COLO668 (cell line): Measurements from ENCODE around the gene KIAA0930.

Experiments
- DNase-seq: peaks from one replicate; lab custom pipeline; 2025; ENCODE audit not compliant: unreplicated experiment; lab: John Stamatoyannopoulos, UW

Gene KIAA0930

DNA sequence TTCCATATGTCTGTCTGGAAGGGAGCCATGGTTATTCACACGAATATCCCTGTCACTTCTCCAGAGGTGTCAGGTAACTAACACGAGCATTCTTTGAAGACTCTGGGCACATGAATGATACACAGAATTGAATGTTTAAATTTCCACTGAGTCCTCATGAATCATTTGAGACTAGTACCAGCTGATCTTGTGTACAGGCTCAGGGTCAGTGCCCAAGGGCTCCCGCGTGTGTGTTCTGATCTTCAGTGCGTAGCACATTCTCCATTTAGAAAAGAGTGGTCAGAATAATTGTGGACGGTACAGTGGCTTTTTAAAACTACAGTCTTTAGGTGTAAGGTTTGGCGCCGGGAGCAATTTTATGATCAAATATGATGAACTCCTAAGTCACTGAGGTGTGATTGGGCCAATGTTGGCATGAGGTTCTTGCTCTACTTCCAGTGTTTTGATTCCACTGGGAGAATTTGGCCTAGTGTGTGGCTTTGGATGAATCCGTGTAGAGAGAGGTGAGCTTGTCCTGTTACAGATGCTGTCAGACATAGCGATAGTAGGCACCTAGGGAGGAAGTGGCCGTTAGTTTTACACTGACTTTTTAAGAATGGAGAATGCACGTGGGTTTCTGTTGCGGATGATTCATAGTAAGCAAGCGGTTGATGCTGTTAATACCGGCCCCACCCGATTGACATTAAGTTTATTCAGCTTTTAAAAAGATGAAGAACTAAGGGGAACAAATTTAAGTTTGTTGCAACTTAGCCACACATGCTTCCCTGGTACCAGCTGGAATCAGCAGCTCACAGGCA lies 54.8 kb downstream of the KIAA0930 start:
- DNase-seq, result no peak

DNA sequence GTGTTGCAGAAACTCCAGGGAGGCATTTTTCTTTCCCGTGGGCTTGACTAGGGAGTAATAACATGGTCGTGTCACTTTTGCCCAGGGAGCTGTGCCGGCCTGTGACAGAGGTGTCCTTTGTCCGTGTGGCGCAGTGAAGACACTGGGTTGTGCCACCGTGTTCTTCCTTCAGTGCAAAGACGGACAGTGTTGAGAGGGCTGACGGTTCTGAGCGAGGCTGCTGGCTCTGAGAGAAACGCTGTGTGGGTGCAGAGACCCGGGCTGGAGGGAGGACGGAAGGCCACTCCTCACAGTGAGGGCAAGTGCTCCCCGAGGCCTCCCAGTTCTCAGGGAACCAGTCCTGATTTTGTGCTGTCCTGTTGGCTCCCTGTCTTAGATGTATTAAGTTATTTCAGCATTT lies 56.7 kb downstream of the KIAA0930 start:
- DNase-seq, result no peak

- no peak for DNase-seq
Observed at GRCh38 chr22:45181766-45182165, 58.9 kb downstream of the KIAA0930 start.

DNA sequence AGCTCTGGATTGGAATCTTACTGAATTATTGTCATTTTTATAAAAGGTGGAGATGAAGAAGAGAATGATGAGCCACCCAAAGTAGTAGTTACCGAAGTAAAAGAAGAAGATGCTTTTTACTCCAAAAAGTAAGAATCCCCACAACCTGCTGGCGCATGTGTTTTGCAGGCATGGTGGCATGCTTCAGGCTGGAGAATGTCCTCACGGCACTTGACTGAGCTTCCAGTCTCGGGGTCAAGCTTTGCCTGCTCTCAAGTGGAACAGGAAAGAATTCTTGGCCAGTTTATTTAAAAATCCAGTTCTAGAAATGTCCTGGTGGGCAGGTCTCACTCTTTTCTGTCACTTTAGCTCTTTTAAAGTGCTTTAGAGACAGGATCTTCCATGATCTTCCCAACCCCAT lies 59.5 kb downstream of the KIAA0930 start:
- no peak for DNase-seq

DNA sequence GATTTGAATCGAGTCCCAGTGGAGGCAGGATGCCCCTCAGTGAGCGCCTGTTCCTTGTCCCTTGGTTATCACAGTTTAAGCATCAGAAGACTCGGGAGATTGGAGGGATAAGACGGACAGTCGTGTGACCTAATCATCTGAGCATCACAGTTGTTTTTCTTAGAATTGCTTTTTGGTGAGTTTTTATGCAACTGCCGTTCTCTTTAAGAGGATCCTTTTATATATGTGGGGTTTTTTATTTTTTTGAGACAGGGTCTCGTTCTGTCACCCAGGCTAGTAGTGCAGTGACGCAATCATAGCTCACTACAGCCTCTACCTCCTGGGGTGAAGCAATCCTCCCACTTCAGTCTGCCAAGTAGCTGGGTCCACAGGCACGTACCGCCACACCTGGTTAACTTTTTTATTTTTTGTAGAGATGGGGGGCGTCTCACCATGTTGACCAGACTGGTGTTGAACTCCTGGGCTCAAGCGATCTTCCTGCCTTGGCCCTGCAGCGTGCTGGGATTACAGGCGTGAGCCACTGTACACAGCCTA lies 60.5 kb downstream of the KIAA0930 start:
- no peak for DNase-seq

GRCh38 chr22:45179276-45180049 lies 61.2 kb downstream of the KIAA0930 start:
- DNase-seq, result no peak

DNA sequence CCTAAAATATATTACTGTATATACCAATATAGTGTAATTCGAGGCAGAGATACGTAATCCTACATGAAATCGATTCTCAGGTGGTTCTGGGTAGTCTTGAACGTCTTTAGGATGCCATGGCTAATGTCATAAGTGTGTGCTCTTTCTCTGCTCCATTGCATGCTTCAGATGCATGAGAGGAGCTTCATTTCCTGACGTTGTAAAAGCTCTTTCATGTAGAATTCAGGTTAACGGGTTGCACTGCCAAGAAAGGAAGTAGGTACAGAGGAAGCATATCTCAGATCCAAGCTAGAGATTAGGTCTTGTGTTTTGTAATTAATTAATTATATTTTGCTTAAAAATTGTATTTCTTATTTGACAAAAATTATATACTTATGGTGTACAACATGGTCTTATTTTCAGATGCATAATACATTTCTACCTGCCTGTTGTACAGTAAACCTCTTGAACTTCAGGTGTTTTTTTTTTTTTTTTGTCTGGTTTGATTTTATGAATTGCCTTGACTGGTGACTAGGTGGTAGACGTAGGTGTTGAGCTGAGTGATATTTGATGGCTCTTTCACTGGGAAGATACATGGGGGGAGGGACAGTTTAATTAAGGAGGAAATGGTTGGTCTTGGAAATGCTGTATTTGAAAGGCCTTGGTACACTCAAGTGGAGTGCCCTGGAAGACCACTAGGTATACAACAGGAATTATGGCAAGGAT lies 67.7 kb downstream of the KIAA0930 start:
- no peak for DNase-seq

GRCh38 chr22:45171830-45172229 lies 68.9 kb downstream of the KIAA0930 start:
- DNase-seq, result no peak

DNA sequence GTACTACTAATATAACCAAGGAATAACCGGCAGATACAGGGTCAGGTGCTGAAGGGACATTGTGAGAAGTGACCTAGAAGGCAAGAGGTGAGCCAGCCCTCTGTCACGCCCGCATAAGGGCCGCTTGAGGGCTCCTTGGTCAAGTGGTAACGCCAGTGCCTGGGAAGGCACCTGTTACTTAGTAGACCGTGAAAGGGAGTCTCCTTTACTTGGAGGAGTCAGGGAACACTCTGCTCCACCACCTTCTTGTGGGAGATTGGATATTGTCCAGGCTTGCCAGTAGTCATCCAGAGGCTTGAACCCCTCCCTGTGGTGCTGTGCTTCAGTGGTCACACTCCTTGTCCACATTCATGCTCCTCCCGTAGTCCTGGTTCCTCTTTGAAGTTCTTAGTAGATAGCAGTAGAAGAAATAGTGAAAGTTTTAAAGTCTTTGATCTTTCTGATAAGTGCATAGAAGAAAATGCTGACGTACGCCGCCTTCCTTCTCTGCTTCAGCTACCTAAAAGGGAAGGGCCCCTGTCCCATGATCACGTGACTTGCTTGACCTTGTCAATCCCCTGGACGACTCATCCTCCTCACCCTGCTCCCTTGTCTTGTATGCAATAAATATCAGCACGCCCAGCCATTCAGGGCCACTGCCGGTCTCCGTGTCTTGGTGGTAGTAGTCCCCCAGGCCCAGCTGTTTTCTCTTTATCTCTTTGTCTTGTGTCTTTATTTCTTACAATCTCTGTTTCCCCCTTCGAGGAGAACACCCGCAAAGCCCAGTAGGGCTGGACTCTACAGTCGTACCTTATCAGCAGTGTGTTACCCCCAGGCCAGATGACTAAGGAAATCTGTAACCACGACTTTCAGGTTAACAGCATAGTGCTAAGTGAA lies 70.9 kb downstream of the KIAA0930 start:
- no peak for DNase-seq

DNA sequence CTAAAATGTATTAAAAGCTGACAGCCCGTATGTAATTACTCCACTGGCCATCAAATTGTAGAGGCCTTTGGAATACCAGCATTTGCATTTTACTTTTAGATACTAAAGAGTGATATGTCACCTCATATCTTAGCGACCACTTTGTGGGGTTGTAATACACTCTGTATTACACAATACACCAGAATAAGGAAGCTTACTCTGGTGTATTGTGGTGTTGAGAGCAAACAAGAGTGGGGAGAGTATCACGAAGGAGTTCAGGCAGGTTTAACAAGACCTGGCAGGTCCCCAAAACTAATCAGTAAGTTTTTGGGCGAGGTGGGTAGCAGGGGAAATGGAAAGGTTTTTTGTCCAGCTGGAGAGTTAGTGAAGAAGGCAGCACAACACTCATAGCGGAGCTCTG lies 73.8 kb downstream of the KIAA0930 start:
- no peak for DNase-seq

- peak; percentile 47 for DNase-seq
Observed at GRCh38 chr22:45164270-45165088, 76.2 kb downstream of the KIAA0930 start.

GRCh38 chr22:45163451-45164269 lies 77.0 kb downstream of the KIAA0930 start, which contains the start of gene NUP50:
Gene NUP50, plus strand, starts transcription at chr22:45163925. Its CDS starts 4,253 bp downstream, at chr22:45168178.
- peak; percentile 98 for DNase-seq

DNA sequence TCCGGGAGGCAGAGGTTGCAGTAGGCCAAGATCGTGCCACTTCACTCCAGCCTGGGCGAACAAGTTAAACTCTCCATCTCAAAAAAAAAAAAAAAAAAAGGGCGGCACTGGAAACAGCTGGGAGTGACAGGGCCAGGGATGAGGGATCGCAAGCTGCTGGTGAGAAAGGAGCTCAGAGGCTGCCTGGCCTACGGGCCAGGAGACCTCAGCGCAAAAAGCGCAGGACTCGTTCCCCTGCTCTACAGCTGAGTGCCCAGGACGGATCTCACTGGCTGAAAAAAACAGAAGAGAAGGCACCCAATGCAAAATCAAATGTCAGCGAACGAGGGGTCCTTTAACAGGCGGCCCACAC lies 77.6 kb downstream of the KIAA0930 start:
- peak; percentile 54 for DNase-seq

DNA sequence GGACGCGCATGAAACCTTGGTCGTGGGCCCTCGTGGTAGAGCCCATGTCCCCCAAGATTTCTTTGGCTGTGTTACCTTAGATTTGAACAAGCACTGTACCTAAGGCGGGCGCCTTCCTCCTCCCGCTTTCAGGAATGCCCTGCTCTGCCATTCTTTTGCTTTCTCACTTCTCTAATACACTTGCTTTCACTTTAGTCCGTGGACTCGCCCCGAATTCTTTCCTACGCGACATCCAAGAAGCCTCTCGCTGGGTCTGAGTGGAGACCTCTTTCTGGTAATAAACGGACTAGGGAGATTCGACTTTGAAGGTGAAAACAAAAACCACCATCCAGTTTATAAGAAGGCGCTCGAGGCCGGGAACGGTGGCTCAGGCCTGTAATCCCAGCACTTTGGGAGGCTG lies 78.2 kb downstream of the KIAA0930 start:
- no peak for DNase-seq

GRCh38 chr22:45159652-45160462 lies 80.8 kb downstream of the KIAA0930 start:
- DNase-seq, result no peak

DNA sequence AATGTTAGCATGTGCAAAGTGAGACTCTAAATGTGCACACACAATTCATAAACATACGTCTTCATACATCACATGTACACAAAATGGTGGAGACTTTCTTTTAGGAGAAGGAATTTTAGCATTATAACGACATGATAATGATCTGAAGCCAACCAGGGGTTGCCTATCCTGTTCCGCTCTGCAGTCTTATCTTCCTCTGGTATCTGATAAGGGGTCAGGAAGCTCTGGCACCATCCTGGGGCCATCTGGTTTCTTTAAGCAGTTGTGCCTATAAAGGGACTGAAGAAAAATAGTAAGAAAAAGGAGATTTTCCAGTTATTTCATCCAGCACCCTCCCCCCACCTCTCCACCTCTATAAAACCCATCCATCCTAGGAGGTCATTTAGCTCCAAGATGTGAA lies 82.8 kb downstream of the KIAA0930 start:
- DNase-seq, result no peak

- DNase-seq, result no peak
Observed at GRCh38 chr22:45155050-45155840, 85.4 kb downstream of the KIAA0930 start.
